ENCODE measurements around the gene ACSM3.
"Not testable (repeated sequence)": the region's sequence is repeated elsewhere in the genome, so short reads cannot be mapped to it uniquely, and the experiment has no call there.

ACSM3 gene

DNA sequence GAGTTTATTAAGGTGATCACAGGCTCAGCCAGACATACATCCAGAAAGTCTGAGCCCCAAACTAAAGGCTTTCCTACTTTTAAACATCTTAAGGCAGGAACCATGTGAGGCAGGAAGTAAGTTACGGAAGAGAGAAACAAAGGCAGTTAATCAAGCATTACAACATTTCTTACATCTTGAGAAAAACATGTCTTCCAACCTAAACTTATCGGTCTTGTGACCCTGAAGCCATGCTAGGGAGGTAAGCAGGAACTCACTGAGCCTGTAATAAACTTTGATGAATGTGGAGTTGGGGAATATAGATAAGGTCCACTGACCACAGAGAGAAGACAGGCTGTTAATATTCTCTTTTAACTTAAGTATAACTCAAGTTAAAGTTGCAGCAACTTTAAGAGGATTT, 3.5 kb upstream of the ACSM3 start:
- no peak for DNase-seq (ENCODE audit: low read depth)

DNA sequence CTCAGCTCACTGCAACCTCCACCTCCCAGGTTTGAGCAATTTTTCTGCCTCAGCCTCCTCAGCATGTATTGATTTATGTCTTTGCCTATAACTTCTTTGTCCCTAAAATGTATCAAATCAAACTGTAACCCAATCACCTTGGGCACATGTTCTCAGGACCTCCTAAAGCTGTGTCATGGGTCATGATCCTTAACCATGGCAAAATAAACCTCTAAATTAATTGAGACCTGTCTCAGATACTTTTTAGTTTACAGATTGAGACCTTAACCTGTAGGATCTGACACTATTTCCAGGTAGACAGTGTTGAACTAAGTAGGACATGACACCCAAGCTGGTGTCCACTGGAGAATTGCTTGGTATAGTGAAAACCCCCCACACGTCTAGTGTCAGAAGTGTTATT, 2.6 kb upstream of the ACSM3 start:
- no peak for DNase-seq (ENCODE audit: low read depth)

DNA sequence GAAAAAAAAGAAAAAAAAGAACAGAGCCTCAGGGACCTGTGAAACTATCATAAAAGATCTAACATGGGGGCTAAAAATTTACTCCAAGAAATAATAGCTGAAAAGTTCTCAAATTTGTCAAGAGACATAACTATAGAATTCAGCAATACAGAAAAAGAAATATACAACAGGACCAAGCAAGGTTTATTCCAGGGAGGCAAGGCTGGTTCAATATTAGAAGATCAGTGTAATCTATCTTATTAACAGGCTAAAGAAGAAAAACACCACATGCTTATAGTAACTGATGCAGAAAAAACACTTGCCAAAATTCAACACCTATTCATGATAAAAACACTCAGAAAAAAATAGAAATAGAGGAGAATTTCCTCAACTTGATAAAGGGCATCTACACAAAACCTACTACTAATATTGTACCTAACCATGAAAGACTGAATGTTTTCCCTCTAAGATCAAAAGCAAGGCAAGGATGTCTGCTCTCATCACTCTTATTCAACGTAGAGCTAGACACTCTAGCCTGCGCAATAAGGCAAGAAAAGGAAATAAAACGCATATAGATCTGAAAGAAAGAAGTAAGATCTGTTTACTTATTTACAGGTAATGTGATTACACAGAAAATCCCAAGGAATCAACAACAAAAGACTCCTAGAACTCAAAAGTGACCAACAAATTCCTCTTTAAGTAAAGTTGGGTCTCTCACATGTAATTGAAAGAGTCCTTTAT, 1.2 kb upstream of the ACSM3 start:
- no peak for DNase-seq (ENCODE audit: low read depth)

DNA sequence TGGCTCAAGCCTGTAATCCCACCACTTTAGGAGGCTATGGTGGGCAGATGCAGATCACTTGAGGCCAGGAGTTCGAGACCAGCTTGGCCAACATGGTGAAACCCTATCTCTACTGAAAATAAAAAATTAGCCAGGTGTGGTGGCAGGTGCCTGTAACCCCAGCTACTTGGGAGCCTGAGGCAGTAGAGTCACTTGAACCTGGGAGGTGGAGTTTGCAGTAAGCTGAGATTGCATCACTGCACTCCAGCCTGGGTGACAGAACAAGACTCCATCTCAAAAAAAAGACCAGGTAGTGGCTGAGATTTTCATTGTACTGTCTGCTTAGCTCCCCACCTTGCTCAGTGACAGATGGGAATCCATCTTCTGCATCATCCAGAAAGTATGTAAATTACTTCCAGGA, 634 bp downstream of the ACSM3 start:
- DNase-seq (ENCODE audit: low read depth), result not testable (repeated sequence)

DNA sequence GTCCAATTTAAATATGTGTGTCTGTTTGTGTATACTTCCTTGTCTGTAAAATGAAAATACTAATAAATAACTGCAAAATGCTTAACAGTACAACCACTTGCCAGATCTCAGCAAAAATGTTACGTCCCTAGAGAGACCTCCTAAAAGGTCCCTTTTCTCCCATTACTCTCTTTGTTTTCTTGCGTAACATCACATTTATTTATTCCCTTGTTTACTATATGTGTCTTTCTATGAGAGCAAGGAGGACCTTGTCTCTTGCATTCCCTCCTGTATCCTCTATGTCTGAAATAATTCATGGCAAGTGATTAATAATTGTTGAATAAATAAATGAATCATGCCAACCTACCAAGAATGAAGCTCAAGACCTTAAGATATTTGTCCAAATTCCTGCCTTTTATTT, 1.9 kb downstream of the ACSM3 start:
- DNase-seq (ENCODE audit: low read depth), result no peak

DNA sequence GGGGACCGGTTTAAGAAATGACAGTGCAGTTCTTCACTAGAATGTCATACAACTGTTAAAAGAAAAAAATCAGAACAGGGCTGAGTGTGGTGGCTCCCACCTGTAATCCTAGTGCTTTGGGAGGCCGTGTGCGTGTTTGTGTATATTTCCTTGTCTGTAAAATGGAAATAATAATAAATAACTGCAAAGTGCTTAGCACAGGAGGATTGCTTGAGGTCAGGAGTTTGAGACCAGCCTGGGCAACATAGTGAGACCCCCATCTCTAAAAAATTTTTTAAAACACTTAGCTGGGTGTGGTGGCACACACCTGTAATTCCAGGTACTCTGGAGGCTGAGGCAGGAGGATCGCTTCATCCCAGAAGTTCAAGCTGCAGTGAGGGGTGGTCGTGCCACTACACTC, 2.5 kb downstream of the ACSM3 start:
- DNase-seq (ENCODE audit: low read depth), result no peak

DNA sequence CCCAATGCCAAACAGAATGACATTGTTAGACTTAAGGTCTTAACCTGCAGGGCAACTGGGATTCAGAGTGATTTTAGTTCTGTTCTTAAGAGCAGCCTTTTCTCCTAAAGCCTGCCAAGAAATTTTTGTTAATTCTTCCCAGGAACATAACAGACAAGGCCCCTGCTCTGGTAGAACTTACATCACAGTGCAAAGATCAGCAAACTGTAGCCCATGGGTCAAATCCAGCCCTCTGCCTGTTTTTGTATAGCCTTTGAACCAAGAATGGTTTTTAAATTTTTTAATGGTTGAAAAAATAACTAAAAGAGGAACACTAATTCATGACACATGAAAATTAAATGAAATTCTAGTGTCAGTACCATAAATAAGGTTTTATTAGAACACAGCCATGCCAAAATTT, 3.8 kb downstream of the ACSM3 start:
- DNase-seq (ENCODE audit: low read depth), result no peak

DNA sequence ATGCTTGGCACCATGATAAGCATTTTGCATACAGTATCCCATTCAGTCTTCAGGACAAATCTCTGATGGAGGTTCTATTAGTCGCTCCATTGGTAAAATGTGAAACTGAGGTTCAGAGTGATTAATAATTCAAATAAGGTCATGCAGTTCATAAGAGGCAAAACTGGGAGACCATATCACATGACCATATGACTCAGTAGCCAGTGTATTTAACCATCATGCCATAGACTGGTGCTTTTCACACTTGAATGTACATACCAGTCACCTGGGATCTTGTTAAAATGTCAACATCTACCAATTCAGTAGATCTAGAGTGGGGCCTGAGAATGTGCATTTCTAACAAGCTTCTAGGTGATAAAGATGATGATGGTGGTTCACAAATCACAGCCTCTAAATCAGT, 4.3 kb downstream of the ACSM3 start:
- DNase-seq (ENCODE audit: low read depth), result no peak

DNA sequence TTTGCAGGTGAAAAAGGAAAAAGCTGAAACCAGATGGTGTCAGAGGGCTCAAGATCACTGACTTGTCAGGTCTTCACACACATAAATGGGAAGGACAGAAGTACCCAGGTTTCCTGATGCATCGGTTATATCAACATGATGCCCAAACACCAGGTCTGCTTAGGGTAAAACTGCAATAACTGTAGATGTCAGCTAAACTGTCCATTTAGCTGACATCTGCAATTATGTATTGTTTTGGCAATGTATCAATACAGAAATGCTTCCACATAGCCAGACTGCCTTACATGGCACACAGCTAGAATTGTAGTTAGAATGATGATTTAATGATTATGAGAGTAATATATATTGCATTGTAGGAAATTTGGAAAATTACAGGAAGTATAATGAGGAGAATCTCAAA, 5.0 kb downstream of the ACSM3 start:
- DNase-seq (ENCODE audit: low read depth), result no peak

DNA sequence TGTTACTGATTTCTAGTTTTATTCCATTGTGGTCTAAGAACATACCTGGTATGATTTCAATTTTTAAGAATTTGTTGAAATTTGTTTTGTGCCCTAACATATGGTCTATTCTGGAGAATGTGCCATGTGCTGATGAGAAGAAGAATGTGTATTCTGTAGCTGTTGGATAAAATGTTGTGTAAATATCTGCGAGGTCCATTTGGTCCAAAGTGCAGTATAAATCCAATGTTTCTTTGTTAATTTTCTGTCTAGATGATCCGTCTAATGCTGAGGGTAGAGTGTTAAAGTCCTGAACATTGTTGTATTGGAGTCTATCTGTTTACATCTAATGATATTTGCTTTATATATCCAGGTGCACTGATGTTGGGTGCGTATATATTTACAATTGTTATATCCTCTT, 9.9 kb downstream of the ACSM3 start:
- no peak for DNase-seq (ENCODE audit: low read depth)

DNA sequence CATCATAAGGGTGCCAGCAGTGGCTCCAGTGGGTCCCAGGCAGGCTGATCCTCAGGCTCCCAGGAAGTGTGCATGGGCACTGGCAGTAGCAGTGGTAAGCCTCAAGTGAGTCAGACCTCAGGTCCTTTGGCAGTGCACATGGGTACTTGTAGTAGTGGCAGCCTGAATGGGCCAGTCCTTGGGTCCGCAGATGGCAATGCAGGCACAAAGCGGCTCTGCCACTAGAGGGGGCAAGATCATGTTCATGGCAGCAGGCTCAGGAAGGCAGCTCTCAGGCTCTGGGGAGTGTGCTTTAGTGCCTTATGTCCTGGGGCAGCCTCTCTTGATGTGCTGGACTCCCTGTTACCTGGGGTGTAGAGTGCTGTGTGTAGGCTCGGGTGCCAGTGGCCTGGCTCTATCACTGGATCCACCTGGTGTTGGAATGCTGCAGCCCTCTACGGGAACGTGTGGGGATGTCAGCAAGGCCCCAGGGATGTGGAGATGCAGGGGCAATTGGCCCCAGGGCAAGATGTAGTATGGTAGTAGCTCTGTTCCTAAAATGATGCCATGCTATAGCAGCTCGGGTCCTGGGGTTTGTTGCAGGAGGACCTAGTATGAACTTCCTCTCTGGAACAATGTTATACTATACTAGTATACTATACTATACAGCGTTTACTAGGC, 11.0 kb downstream of the ACSM3 start:
- DNase-seq (ENCODE audit: low read depth), result peak; percentile 19

DNA sequence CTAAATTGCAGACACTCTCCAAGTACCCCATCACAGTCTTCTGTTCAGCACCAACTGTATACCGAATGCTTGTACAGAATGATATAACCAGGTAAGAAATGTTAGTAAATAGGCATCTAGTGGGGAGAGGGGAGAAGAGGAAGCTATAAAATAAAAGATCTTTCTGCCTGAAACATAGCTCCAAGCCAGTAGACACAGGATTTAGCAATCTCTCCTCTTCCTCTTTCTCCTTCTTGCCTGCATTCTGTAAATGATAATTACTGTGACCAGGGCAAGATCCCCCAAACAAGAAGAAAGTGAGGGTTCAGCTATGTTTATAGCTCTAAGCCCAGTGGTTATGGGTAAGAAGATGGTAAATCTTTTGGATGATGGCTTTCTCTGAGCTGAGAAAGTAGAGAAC, 17.9 kb downstream of the ACSM3 start:
- no peak for DNase-seq (ENCODE audit: low read depth)

DNA sequence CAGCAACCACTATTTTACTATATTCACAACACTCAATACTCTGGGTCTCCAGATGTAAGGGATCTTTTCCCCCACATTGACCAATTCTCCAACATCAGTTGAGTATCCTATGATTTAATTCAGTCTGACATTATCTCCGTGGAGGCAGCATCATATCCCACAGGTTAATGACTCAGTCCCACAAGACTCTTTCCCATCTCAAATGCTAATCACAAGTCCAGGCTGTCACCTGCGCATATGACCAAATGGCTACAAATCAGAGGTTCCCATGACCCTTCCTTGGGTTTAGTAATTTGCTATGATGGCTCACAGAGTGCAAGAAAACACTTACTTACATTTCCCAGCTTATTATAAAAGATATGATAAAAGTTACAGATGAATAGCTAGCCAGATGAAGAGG, 18.7 kb downstream of the ACSM3 start:
- DNase-seq (ENCODE audit: low read depth), result no peak

DNA sequence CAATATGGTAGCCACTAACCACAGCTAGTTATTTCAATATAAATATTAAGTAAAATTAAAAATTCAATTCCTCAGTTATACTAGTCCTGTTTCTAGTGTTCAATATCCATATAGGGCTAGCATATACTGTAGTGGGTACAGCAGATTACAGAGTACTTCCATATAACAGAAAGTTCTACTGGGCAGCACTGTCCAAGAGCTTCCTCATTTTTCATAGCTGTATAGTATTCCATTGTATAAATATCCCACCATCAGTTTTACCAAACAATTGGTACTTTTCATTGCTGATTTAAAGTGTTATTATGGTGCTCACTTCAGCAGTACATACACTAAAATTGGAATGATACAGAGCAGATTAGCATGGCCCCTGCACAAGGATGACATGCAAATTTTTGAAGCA, 20.4 kb downstream of the ACSM3 start:
- no peak for DNase-seq (ENCODE audit: low read depth)

DNA sequence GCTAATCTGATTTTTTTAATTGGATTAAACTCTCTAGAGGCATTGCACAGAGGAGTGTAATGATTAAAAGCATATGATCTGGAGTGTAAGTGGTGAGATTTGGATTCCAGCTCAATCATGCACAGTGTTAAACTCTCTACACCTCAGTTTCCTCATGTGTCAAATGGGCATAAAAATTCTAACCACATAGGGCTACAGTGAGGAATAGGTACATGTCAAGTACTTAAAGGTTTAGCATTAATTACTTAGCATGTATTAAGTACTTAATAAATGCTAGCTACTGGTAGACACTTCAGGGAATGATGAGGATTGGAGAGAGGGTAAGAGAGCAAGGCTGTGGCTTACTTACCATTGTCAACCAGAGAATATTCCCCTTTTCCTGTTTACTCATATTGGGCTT, 25.3 kb downstream of the ACSM3 start:
- DNase-seq (ENCODE audit: low read depth), result no peak

DNA sequence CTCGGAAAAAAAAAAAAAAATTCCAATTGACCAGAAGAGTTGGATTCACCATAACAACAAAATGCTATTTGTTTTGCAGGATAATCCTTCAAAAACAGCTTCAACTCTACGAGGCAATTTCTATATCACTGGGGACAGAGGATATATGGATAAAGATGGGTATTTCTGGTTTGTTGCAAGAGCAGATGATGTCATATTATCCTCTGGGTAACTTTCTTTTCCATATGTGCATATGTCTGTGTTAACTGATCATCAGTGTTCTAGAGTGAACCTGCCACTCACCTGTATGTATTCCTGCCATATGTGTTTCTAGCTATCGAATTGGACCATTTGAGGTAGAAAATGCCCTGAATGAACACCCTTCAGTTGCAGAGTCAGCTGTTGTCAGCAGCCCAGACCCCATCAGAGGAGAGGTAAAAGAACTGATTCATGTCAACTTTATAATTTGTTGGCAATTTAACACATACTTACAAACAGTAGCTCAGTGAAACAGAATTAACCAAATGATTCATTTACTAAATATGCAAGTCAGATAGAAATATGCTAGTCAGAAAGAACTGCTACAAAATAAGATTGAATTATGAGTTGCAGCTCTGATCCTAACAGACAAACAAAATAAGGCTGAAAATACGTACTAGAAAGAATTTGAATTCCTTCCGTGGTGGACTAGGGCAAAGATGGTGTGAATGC, 28.3 kb downstream of the ACSM3 start:
- DNase-seq (ENCODE audit: low read depth), result no peak

DNA sequence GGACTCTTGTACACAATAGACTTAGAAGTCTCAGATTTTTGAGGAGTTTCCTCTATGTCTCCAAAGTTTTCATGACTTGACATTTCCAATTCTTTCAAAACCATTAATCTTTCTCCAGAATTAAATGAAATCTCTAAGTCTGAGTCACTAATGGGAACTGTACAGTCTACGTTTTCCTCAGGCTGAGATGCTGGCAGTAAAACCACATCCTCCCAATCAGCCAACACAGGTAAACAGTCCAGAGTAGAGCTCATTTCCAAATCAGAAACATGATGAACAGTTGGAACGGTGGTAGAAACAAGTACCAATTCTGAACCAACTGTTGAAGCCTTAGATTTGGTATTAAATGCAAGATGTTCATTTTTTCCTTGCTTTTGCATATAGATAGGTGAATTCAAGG, 34.5 kb downstream of the ACSM3 start:
- no peak for DNase-seq (ENCODE audit: low read depth)

DNA sequence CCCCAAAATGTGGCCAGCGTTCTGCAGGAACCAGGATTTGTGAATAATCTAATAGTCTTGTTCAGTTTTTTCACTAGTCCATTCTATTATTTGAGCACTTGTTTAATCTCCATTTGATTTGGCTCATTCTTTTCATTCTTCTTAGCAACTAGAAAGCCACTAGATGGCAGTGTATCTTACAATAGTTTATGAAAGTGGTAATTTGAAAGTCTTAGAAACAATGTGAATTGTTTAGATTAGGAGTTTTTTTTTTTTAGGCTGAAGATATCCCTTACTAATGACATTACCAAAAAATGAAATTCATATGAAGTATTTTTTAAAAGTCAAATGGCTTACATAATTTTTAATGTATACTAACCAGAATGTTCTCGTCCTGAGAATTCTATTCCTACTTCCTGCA, 35.8 kb downstream of the ACSM3 start:
- DNase-seq (ENCODE audit: low read depth), result no peak

DNA sequence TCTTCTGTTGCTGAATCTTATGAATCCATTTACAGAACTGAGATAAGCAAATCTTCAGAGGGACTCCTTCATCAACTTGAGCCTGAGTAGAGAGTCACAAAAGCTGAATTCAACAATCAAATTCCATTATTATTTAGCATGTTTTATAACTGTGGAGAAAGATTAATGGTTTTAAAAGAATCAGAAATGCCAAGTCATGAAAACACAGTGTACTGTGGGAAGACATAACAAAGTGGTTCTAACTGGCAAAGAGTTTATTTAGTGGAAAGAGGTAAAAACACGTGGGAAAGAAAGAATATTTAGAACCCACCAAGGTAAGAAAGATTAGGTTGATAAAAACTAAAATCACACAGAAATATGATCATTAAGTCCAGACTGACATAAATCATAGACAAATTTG, 37.5 kb downstream of the ACSM3 start:
- DNase-seq (ENCODE audit: low read depth), result no peak

DNA sequence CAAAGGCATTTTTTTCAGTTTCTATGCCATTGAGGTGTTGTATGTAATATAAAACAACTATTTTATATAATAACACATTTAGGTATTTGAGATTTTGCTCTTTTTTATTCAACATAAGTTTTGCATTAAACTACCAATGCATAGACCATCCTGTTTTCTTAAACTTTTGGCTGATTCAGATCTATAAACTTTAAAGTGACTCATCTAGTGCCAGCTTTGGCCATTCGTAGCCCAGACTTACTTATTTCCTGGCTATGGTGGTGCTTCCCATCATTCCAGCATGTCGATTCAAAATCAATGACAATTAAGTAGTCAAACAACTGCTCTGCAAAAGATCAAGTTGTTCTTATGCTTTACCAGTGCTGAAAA, 39.4 kb downstream of the ACSM3 start:
- DNase-seq (ENCODE audit: low read depth), result no peak

DNA sequence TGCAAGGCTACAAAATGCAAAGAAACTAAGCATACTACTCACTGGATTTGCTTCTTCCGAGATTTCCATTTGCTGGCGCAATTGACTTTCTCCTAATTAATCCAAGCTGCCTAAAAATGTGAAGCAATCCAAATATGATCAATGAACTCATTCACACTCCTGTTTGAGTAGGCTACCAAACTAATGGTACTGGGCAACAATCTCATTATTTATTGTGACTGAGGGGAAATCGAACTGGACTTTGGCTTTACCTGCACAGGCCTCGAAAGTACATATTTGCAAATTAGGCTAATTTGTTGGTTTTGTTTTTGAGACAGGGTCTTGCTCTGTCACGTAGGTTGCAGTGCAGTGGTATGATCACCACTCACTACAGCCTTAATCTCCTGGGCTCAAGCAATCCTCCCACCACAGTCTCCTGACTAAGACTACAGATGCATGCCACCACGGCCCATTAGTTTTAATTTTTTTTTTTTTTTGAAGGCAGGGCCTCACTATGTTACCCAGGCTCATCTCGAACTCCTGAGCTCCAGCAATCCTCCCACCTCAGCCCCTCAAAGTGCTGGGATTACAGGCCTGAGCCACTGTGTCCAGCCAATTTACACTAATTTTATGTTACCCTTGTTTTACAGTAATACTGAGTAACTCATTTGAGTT, 39.9 kb downstream of the ACSM3 start:
- DNase-seq (ENCODE audit: low read depth), result no peak

DNA sequence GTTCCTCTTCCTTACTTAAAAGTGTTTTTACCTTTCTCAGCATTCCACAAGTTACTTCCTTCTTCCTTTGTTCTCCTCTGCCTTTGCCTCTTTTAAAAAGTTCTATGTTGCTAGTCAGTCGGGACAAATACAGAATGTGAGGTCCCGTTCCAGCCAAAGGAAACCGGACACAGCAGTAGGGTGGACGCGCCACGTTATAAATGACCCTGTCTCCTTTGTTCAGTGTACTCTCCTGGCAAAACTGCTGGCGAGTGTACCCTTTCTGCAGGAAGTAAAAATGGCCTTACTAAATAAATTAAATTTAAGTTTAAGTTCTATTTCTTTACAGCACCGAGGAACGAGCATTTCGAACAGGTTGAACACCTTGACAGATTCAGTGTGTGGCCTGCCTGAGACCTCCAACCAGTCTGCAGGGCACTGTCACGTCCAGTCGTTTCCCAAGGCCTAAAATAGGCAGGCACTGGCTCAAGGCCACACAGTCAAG, 41.9 kb downstream of the ACSM3 start:
- not testable (repeated sequence) for DNase-seq (ENCODE audit: low read depth)

Measured in stimulated activated CD8-positive, alpha-beta memory T cell treated with anti-CD3 and anti-CD28 coated beads, Interleukin-15, amount 100 ng/mL, for 24 hours (primary cell).